Measurements from ENCODE around the gene GLRX3.
"Not testable (repeated sequence)": the region's sequence is repeated elsewhere in the genome, so short reads cannot be mapped to it uniquely, and the experiment has no call there.

- not testable (repeated sequence) for TF ChIP-seq TARDBP (CRISPR knock-in tag; IDR thresholded peaks at IDR 0.05); EZH2 (conservative IDR thresholded peaks at IDR 0.05; ENCODE audit: low read depth, low read length); CHD4 (IDR thresholded peaks at IDR 0.05; ENCODE audit: borderline replicate concordance, low read length); POLR2A (IDR thresholded peaks at IDR 0.05; ENCODE audit: insufficient read depth in 1 of 2, low read depth in 2 of 2, low read length in 2 of 2); CTCF (CRISPR knock-in tag; IDR thresholded peaks at IDR 0.05); RBM39 (IDR thresholded peaks at IDR 0.05; ENCODE audit: low read depth, low read length, poor library complexity, severe bottlenecking)
Measured at GRCh38 chr10:130090565-130090964, 45.6 kb upstream of the GLRX3 start.

All from HepG2 (cell line).